SK-N-SH (cell line): ENCODE results near the gene IPPK. TPM values are rescaled to one million over a fixed set of nuclear protein-coding genes. Genes with fewer than 3 reads are reported as not detected.

Experiments used
- CTCF ChIA-PET: fragments of 300-600, 350-600 bp; formaldehyde crosslinking; extraction: SDS; loops from one replicate; lab custom pipeline; 2021; lab: Yijun Ruan, JAX
- POLR2A ChIA-PET: fragments of 350-600 bp; sonication (Branson Sonifier 250); formaldehyde crosslinking; extraction: SDS; loops from one replicate; lab custom pipeline; 2020; ENCODE audit warnings: antibody characterized with exemption, inconsistent platforms; lab: Yijun Ruan, JAX
- DNase-seq: peaks from one replicate; pipeline ENCODE4 v3.0.0; 2012
- H2AFZ ChIP-seq: fragments of 200-600 bp; sonication (generic); 2 replicates; pipeline ENCODE4 v1.8.1; 2016; ENCODE audit warnings: antibody characterized with exemption, mild to moderate bottlenecking, low read depth
- H3F3A ChIP-seq: fragments of 200-600 bp; sonication (generic); replicated peaks from 2 replicates; pipeline ENCODE3; 2016; ENCODE audit warnings: antibody characterized with exemption, mild to moderate bottlenecking; ENCODE audit not compliant: insufficient read depth
- H3K27ac ChIP-seq, 2 experiments: fragments of 200-500 bp in 1 of 2; fragments of 200-600 bp in 1 of 2; sonication (Bioruptor generic) in 1 of 2; sonication (generic), shearing (Covaris generic) in 1 of 2; 2 replicates each; pipeline versions ENCODE4 v1.5.1 to v1.6.1; 2014 to 2016; ENCODE audit warnings: low read depth in 2 of 2, inconsistent platforms in 1 of 2, low read length in 1 of 2, mild to moderate bottlenecking in 1 of 2, mixed read lengths in 1 of 2
- H3K27me3 ChIP-seq: fragments of 200-600 bp; sonication (generic), shearing (Covaris generic); 2 replicates; pipeline ENCODE4 v1.6.1; 2016; ENCODE audit warnings: mixed run types; ENCODE audit not compliant: insufficient read depth
- H3K36me3 ChIP-seq, 2 experiments: fragments of 200-500 bp in 1 of 2; fragments of 200-600 bp in 1 of 2; sonication (Bioruptor generic) in 1 of 2; sonication (generic) in 1 of 2; replicated peaks in 1 of 2; 2 replicates each; pipeline versions ENCODE3 to v1.5.1; 2014 to 2016; ENCODE audit warnings: low read length in 1 of 2, mild to moderate bottlenecking in 1 of 2; ENCODE audit not compliant: insufficient read depth in 2 of 2, control insufficient read depth in 1 of 2
- H3K4me1 ChIP-seq, 2 experiments: fragments of 200-500 bp in 1 of 2; fragments of 200-600 bp in 1 of 2; sonication (Bioruptor generic) in 1 of 2; sonication (generic), shearing (Covaris generic) in 1 of 2; 2 replicates each; pipeline versions ENCODE4 v1.5.1 to v1.6.1; 2014 to 2016; ENCODE audit warnings: low read depth in 1 of 2, low read length in 1 of 2, mixed run types in 1 of 2; ENCODE audit not compliant: insufficient read depth in 2 of 2, control insufficient read depth in 1 of 2
- H3K4me2 ChIP-seq: fragments of 200-600 bp; sonication (generic), shearing (Covaris generic); 2 replicates; pipeline ENCODE4 v1.6.1; 2017; ENCODE audit warnings: mixed run types
- H3K4me3 ChIP-seq, 2 experiments: fragments of 200-500 bp in 1 of 2; fragments of 200-600 bp in 1 of 2; sonication (Bioruptor generic) in 1 of 2; sonication (generic), shearing (Covaris generic) in 1 of 2; 2 replicates each; pipeline versions ENCODE4 v1.5.1 to v1.8.1; 2014 to 2016; ENCODE audit warnings: low read depth in 2 of 2, inconsistent platforms in 1 of 2, low read length in 1 of 2, mild to moderate bottlenecking in 1 of 2, mixed read lengths in 1 of 2, moderate library complexity in 1 of 2
- H3K79me2 ChIP-seq: fragments of 200-600 bp; sonication (generic); 2 replicates; pipeline ENCODE4 v1.8.1; 2017; ENCODE audit warnings: mild to moderate bottlenecking; ENCODE audit not compliant: insufficient read depth
- H3K9ac ChIP-seq: fragments of 200-600 bp; sonication (generic); 2 replicates; pipeline ENCODE4 v1.6.1; 2017; ENCODE audit warnings: mixed run types
- H3K9me2 ChIP-seq: fragments of 200-600 bp; sonication (generic); 2 replicates; pipeline ENCODE4 v1.6.1; 2017; ENCODE audit warnings: mixed run types
- H3K9me3 ChIP-seq: fragments of 200-600 bp; sonication (generic); 2 replicates; pipeline ENCODE4 v1.6.1; 2017; ENCODE audit warnings: mixed run types, mild to moderate bottlenecking, moderate library complexity
- H4K20me1 ChIP-seq: fragments of 200-600 bp; sonication (generic); 2 replicates; pipeline ENCODE4 v1.6.1; 2017; ENCODE audit warnings: mild to moderate bottlenecking, mixed run types; ENCODE audit not compliant: insufficient read depth
- CHD2 ChIP-seq: fragments of 150-350 bp; IDR thresholded peaks from 2 replicates; pipeline ENCODE4 v1.6.1; 2018; ENCODE audit warnings: low read length; ENCODE audit not compliant: partially characterized antibody
- CTCF ChIP-seq: fragments of 200-600 bp; sonication (generic); IDR thresholded peaks from 2 replicates; pipeline ENCODE4 v1.6.1; 2017; ENCODE audit warnings: antibody characterized with exemption, mild to moderate bottlenecking, moderate library complexity
- GABPA ChIP-seq: IDR thresholded peaks from 2 replicates; pipeline ENCODE4 v1.4.0; 2012; ENCODE audit warnings: low read depth, mild to moderate bottlenecking
- GATA2 ChIP-seq: sonication (generic); formaldehyde crosslinking; IDR thresholded peaks from 2 replicates; pipeline ENCODE4 v1.5.0; 2020; ENCODE audit warnings: mild to moderate bottlenecking, missing genetic modification reagents
- MXI1 ChIP-seq: IDR thresholded peaks from 2 replicates; pipeline ENCODE4 v1.6.1; 2012; ENCODE audit warnings: mild to moderate bottlenecking, low read depth, low read length, improper control_type of control experiment
- NFIC ChIP-seq: IDR thresholded peaks from 2 replicates; pipeline ENCODE4 v1.4.0; 2012; ENCODE audit warnings: borderline replicate concordance
- RFX5 ChIP-seq: IDR thresholded peaks from 2 replicates; pipeline ENCODE4 v1.6.1; 2012; ENCODE audit warnings: mild to moderate bottlenecking, improper control_type of control experiment, low read length
- TCF12 ChIP-seq: IDR thresholded peaks from 2 replicates; pipeline ENCODE4 v1.4.0; 2012
- WGBS: methylation state at CpG from one replicate; pipeline ENCODE4 v1.1.6; 2017; ENCODE audit warnings: low lambda C conversion rate; 5-methylcytosine and 5-hydroxymethylcytosine counted together
- polyA plus RNA-seq, 3 experiments: library from polyadenylated mRNA; depleted of rRNA; stranded (reverse); fragments of >200 nt; gene quantifications; 2 replicates each; pipeline ENCODE4 v1.2.3, GENCODE V29; 2012

IPPK gene
- polyA plus RNA-seq, 1 of the 3 experiments (the other 2 are of a cell fraction) = 16.5 TPM

DNA sequence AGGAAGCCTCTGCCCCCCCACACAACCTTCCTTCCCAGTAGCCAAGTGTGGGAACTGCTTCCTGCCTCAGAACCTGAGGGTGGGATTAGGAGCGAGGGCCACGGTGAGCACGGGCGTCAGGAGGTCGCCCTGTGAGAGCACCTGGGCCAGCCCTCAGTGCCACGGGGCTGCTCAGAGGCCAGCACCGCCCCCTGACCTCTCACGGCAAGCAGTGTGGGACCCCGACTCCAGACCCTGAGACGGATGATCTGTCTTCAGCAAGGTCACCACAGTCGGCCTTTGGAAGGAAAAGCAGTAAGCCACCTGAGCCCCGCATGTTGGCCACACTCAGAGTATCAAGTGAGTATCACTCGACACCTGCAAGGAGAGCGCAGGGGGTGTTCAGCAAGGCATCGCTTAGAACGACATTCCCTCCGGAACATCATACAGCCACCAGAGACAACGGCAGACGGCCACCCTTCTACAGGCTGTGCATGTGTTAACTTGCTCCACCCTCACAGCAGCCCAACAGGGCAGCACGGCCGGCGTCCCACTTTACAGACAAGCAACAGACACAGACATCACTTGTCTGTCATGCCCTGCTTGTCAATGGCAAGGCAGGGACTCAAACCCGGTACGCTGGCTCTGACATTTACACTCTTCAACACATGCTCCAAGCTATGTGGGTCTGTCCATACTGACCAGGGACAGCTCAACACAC, 50.2 kb downstream of the IPPK start:
- Histone ChIP-seq H2AFZ (no peak overlapping the region), H3K4me1 (no peaks in the 10 kb centered on the region; a peak in 2 of 4 replicates), H3K9me2 (no peaks in the 10 kb centered on the region), H3K27me3 (no peaks in the 10 kb centered on the region), H3K4me2 (no peak overlapping the region), H3K9me3 (no peaks in the 10 kb centered on the region), H3K27ac (no peak overlapping the region), H3K9ac (no peak overlapping the region), H3F3A (no peaks in the 10 kb centered on the region), H3K79me2 (no peaks in the 10 kb centered on the region), H4K20me1 (no peaks in the 10 kb centered on the region), H3K4me3 (no peak overlapping the region), H3K36me3 (peaks cover 22 to 62% of the 10 kb centered on the region in 2 experiments)
- WGBS = 100% methylated on average over 11 of the region's 24 CpGs
- TF ChIP-seq GABPA = no peak
- POLR2A ChIA-PET = no interaction called here
- no peak for DNase-seq
- CTCF ChIA-PET = interaction anchor here (0.7 to 1.6 kb wide), 3 partner anchors 11 to 291 kb away, joined by 3 to 6 read pairs (median 4); no protein-coding TSS in a partner anchor

DNA sequence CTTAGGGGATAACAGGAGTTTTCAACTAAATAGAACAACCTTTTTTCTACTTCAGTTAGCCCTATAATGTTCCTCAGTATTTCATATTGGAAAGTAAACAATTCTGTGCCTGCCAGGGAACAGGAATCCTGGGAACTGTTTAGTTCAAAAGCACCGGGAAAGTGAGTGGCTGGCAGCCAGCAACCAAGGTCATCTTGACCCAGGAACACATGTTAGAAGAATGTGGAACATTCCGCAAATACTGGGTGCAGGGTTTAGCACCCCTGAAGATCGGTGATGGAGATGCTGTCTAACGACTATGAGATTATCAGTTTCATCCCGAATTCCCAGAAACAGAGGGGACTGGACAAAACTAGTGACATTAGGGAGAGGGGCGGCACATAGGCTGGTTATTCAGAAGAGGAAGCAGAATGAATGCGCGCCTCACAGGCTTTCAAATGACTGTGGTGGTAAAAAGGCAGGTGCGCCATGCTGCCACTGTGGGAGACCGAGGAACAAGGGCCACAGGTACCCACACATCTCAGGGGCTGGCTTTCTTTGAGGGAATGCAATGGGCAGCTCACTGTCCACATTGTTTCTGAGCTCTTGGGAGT, 51.2 kb downstream of the IPPK start:
- Histone ChIP-seq H3K27ac (no peak overlapping the region), H3K4me2 (no peak overlapping the region), H3K4me3 (no peak overlapping the region), H4K20me1 (no peaks in the 10 kb centered on the region), H3K27me3 (no peaks in the 10 kb centered on the region), H3K9me2 (no peaks in the 10 kb centered on the region)
- CTCF ChIA-PET = no interaction called here
- 90% methylated on average over 10 of the region's 10 CpGs for WGBS
- TF ChIP-seq CTCF (no peak), CHD2 (no peak), RFX5 (no peak), TCF12 (no peak), GATA2 (CRISPR knock-in tag) (no peak), MXI1 (no peak), NFIC (no peak)
- TF ChIP-seq, all 33 proteins: peak for 0
- no peaks in the 10 kb centered on the region for H3F3A ChIP-seq
- H3K9ac ChIP-seq = no peak overlapping the region
- no peaks in the 10 kb centered on the region for H3K9me3 ChIP-seq
- H3K4me1 ChIP-seq = no peaks in the 10 kb centered on the region; a peak in 2 of 4 replicates
- H2AFZ ChIP-seq = no peak overlapping the region
- peaks cover 11 to 70% of the 10 kb centered on the region in 2 experiments for H3K36me3 ChIP-seq
- H3K79me2 ChIP-seq = no peaks in the 10 kb centered on the region
- POLR2A ChIA-PET = no interaction called here
- no peak for DNase-seq
